IPS-18c (cell line): ENCODE data around the gene ZNF618.

ENCODE experiments used
- H3K4me3 ChIP-seq: 2 replicates; pipeline ENCODE4 v1.7.0; 2013; ENCODE audit warnings: low read depth, mild to moderate bottlenecking, low read length, moderate library complexity; ENCODE audit not compliant: insufficient read depth
- H3K9me3 ChIP-seq: one replicate; pipeline ENCODE4 v1.6.1; 2013; ENCODE audit warnings: mild to moderate bottlenecking, low read length, moderate library complexity; ENCODE audit not compliant: control insufficient read depth, insufficient read depth

The ZNF618 gene

DNA sequence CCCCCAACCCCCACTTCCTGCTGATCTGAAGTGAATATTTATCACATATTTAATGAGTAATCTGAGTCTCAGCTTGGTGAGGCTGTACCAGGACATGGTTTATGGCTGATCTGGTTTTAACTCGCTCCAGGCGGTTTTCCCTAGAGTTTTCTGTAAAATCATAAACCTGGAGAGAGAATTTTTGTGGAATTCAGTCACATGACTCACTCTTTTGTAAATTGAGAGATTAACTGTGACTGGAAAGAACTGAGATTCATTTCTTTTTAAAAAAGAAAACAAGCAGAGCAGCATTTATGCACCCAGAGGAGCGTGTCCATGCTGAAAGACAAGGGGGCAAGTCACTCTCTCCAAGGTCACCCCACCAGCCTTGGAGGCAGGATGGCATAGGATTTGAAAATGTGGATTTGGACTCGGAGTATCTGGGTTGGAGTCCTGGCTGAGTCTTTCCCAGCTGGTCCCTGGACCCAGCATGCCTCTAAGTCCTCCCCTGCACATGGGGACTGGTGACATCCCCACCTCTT lies 81.8 kb downstream of the ZNF618 start:
- Histone ChIP-seq H3K9me3 (no peaks in the 10 kb centered on the region), H3K4me3 (no peak overlapping the region)

DNA sequence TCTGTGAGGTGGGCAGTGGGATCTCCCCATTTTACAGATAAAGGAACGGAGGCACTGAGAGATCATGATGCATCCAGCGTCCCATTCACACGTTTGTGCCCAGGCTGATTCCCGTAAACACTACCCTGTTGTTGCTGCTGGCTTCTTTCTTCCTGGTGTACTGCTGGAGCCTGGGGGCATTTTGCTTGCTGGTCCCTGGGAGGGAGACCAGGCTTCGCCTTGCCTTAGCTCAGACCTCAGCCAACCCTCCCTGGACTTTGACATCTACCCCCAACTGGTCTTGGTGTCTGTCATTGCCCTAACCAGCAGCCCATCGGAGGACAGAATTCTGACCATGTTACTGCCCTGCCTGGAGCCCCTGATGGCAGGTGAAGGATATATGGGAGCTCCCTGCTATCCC lies 82.4 kb downstream of the ZNF618 start:
- Histone ChIP-seq H3K9me3 (no peaks in the 10 kb centered on the region), H3K4me3 (no peak overlapping the region)

DNA sequence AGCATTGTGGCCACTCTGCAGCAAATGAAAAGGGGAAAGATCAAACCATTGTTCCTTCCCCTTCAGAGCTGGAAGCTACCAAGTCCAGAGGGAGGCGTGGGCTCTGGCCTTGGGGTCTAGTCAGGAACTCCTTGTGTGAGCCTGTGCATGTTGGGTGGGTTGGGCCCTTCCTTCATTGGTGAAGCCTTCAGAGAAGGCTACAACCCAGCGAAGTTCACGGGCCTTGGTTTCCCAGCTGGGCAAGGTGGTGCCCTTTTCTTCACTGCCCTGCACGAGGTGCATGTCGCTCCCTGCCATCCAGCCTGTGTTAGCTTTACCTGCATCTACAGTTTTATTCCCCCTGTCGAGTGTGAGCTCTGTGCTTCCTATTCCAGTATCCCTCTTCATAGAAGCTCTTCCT lies 84.7 kb downstream of the ZNF618 start:
- H3K4me3 ChIP-seq: no peak overlapping the region

DNA sequence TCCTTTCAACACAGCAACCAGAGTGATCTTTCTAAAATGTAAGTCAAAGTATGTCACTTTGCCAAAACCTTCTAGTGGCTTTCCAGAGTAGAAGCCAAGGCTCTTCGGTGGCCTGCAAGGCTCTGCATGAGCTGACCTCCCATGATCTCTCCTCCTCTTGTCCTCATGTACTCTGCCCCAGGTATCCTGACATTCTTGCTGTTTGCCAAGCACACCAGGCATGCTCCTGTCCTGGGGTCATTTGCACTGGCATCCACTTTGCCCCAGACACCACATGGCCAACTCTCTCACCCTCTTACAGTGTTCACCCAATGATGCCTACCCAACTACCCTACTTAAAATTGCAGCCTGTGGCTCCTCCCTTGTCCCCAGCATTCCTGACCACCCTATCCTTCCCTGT lies 86.3 kb downstream of the ZNF618 start:
- Histone ChIP-seq H3K9me3 (no peaks in the 10 kb centered on the region), H3K4me3 (no peak overlapping the region)

More for the DNA sequence above, 84.7 kb downstream of the ZNF618 start:
- no peaks in the 10 kb centered on the region for H3K9me3 ChIP-seq

DNA sequence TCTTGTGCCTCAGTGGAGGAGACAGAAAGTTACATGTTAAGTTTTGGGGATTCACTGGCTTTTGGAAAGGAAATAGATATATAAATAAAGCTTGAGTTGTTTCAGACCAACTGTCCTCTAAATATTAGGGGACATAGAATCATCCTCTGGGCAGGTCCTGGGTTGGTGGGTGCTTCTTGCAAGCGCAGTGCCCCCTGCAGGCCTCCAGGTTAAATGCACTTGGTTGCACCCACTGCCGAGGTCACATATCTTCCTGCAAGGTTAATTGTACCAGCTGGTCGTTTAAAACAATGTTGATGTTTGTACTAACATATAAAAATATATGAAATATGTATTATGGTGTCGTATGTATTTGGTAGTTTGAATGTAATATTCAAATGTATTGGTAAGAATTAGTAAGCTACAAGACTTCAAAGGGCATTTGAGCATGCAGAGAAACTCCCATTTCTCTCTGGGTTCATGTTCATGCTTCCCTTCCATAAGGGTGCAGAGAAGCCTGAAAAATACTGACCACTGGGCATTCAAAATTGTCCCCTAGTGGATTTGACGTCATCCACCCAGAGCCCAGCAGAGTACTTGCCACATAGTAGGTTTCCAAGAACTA lies 87.0 kb downstream of the ZNF618 start:
- Histone ChIP-seq H3K4me3 (no peak overlapping the region), H3K9me3 (no peaks in the 10 kb centered on the region)

DNA sequence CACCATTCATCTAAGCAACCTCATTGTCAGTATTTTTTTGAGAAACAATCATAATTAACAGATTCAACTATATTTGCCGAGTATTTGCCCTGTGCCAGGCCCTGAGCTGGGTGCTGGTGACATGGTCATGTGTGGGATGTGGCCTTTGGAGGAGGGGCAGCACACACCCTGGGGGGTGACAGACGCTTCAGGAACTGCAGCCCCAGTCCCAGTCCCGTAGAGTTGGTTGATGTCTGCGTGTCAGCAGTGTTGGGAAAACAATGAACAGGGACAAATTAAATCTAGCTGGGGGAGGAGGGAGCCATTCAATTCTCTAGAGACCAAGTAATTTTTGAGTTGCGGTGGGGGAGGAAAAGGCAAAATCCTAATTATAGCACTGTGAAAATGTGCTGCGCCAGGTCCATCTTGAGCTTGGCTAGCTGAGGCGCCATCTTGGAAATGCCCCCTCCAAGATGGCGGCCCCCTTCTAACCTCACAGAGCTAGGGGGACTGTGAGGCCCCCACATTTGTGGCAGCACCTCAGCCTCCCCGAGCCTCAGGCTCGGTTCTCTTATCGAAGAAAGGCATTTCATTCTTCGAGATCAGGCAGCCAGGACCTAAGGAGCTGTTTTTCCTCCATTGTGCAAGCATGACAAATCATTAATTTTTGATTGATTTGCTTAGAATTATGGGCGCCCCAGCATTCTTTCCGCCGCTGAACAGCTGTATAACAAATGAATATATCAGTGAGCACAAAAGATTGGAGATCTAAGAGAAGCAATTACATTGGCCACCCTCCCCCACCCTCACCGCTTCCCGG lies 87.8 kb downstream of the ZNF618 start:
- H3K4me3 ChIP-seq: no peak overlapping the region
- no peaks in the 10 kb centered on the region for H3K9me3 ChIP-seq

DNA sequence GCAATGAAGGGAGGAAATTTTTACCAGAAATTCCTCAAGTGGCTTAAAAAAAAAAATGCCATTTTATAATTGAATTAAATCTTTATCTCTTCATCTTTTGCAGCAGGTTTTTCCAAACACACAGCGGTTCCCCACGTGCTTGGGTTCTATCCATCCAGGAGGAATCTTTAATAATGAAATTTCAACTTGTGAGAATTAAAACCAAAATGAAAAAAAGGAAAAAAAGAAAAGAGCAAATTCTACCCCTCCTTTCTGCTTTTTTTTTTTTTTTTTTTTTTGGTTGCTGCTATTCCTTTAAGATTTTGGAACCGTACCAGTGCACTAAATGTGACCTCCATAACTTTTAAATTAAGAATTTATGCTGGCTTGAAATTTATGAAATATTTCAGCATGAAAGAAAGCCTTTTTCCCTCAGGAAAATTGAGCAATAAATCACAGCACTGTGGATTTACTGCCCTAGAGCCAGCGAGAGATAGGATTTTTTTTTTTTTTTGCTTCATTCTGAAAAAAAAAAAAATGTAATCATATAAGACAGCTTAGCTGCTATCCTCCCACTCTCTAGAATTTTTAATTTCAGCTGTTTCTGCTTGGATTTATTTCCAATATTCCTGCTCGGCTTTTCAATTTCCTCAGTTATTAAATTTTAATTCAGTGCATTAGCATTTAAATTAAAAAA lies 88.5 kb downstream of the ZNF618 start:
- no peak overlapping the region for H3K4me3 ChIP-seq
- no peaks in the 10 kb centered on the region for H3K9me3 ChIP-seq

DNA sequence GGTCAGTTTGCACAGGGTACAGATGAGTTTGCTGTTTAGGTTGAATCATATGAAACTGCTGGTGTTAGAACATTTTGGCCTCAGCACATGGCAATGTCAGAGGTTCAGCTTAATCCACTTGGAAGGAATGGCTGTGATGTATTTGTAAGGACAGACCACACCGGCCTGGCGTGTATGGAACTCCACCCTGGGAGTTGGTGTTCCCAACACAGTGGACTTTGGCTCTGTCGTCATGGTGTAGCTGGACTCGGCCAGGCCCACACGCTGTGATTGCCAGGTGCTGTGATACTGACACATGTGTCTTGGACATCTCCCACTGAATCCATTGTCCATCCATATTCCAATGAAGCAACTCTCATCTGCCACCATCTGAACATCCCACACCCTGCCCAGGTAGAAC lies 90.3 kb downstream of the ZNF618 start:
- Histone ChIP-seq H3K4me3 (no peak overlapping the region), H3K9me3 (no peaks in the 10 kb centered on the region)

DNA sequence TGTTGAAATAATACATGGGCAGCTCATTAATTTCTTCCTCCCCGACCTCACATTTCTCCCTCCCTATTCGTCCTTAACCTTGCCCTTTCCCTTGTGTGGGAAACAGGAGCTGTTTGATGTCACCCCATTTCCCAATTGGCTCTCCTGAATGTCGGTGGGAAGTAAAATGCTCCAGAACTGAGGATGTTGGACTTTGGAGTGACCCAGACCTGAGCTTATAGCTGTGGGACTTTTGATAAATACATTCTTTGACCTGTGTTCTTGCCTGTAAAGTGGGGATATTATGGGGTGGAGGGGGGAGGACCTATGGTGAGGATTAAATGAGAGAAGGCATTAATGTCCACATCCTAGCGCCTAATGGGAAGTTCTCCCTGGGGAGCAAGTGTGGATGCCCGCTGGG lies 91.3 kb downstream of the ZNF618 start:
- no peak overlapping the region for H3K4me3 ChIP-seq
- H3K9me3 ChIP-seq: peaks cover 2% of the 10 kb centered on the region

DNA sequence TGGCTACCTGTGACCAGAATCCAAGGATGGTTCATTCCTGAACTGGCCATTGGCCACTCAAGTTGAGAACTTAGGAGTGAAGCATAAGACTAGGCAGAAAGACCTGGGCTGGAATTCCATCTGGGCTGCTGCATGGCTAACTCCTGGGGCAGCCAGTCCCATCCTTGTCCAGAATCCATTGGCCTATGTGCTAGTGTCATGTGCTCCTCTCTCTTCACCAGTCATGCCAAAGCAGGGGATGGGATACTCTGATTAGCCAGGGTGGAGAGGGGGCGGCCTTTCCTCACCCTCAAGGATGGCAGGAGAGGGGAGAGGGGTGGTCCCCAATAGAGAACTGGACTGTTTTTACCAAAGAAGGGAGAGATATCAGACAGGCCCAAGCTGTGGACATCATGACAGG lies 93.2 kb downstream of the ZNF618 start:
- Histone ChIP-seq H3K4me3 (no peak overlapping the region), H3K9me3 (peaks cover 2% of the 10 kb centered on the region)

DNA sequence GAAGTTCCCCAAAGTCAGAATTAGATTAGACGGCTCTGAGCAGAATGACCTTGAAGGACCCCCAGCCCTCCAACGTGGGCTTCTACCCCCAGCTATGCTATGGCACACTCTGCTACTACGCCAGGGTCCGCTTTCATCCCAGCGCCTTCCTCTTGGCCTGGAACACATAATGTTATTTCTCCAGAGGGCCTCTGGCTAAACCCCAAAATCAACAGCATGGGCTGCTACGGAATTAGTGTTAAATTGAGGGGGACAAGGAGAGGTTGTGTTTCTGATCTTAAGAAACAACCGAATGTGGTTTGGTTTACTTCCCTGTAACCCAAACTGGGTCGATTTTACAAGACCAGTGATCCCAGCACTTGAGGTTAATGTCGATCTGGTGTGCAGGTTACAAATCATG lies 97.1 kb downstream of the ZNF618 start:
- H3K9me3 ChIP-seq: peaks cover 2% of the 10 kb centered on the region
- no peak overlapping the region for H3K4me3 ChIP-seq

DNA sequence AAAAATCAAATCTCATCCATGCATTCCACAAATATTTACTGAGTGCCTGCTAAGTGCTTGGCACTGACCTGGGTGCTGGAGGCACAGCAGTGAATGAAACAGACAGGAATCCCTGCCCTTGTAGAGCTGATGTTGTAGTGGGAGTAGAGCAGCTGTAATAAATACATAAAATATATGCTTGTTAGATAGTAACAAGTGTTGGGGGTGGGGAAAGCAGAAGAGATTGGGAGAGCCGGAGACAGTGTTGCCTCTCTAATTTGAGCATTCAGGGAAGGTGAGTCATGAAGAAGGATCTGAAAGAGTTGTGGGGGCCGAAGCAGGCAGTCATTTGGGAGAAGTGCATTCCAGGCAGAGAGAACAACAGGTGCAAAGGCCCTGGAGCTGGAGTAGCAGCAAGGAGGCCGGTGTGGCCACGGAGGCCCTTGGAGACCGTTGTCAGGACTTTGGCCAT lies 97.9 kb downstream of the ZNF618 start:
- peaks cover 2% of the 10 kb centered on the region for H3K9me3 ChIP-seq
- no peak overlapping the region for H3K4me3 ChIP-seq

DNA sequence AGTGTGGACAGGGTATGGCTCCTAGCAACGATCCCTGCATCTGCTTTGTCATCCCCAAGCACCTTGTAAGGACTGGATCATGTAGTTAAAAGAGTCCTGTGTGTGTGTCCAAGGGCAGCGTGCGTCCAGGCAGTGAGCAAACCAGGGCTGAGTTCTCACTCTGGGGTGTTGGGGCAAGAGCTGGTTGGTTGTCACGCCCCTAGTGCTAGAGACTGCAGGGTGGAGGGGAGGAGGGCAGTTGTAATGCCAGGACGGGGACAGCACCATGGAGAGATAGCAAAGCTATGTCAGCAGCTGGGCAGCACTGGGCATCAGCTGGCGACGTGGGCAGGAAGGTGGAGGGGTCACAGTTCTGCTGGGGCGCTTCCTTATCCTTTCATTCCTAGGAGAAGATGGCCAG lies 100.8 kb downstream of the ZNF618 start:
- Histone ChIP-seq H3K9me3 (no peaks in the 10 kb centered on the region), H3K4me3 (no peak overlapping the region)

DNA sequence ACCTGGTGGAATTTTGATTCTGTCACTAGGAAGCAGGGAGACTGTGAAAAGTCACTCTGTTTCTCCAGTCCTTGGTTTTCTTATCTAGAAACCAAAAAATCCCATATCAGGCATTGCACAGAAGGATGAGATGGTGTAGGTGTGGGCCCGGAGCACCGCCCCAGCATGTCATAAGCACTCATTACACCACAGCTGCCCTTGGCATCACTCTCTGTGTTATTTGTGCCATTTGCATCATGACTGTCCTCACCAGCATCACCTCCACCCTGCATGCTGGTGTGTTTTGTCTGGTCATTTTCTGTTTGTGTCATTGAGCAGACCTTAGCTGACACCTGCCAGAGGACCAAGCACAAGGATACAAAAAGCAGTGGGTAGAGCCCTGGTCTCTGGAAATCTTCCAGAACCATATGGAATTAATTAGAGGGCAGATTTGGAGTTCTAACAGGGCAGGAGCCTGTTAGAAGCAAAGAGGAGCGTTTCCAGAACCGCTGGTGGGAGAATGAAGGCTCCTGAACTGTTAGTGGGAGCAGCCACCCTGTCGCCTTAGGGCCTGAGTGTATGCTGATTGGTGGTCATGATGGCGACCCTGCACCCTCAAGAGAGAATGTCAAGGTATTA lies 102.7 kb downstream of the ZNF618 start:
- H3K4me3 ChIP-seq: no peak overlapping the region
- no peaks in the 10 kb centered on the region for H3K9me3 ChIP-seq

DNA sequence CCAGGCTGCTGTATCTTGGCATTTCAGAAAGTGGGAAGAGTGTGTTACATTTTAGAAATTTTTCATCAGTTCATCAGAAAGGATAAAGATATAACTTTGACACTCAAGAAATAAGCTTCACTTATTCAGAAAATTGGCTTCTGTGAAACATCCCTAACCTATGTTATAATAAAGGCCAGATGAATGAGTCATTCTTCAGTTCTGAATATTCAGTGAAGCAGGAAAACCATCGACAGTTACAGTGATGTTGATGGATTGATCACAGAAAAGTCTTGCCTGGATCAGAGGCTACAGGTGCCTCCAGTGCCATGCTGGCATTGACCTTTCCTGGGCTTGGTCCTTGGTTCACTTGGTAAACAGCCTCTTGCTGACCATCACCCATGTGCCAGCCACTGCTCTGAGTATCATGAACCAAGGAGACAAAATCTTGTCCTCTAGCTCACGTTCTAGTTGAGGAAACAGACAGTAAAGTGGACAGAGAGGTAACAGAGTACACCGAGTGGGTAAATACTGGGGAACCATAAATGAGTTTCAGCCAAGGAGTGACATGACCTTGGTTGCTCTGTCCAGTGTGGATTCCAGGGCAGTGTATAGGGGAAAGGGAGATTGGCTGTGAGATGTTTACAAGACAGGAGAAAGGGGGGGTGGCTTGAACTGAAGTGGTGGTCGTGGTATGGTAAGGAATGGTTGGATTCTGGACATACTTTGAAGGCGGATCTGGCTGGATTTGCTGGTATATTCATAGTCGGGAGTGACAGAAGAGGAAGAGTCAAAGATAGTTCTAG lies 103.4 kb downstream of the ZNF618 start:
- H3K9me3 ChIP-seq: no peaks in the 10 kb centered on the region
- no peak overlapping the region for H3K4me3 ChIP-seq

DNA sequence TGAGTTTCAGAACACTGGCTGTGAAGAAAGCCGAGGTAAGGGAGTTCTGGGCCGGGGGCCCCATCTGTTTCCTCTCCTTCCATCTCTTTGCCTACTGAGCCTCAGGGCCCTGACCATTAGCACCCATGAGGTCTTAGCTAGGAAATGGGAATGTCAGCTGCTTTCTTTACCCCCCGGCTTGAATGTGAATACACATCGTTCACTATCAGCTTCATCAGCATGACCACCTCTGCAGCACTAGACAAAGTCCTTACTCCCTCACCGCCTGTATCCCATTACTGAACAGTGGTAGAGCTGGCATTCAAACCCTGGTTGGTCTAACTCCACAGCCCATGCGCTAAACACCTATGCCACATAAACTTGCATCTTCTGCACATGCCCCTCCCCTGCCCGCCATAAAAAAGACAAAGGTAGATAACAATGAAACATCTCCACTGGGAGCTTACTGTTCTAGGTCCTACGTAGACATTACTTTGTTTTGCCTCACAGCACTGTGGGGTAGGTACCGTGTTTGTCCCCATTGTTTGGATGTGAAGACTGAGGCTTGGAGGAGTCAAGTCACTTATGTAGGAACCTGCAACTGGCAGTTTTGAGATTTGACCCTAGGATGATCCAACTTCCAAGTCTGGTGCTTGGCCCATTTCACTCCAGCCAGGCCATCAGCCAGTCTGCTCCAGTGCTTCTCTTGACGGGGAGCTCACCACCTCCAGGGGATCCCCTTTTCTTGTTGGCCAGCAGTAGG lies 108.7 kb downstream of the ZNF618 start:
- Histone ChIP-seq H3K9me3 (no peaks in the 10 kb centered on the region), H3K4me3 (no peak overlapping the region)
